Femur (tissue), 1 donor: ENCODE measurements around the gene ALLC.

Experiments used
- DNase-seq: peaks from one replicate; pipeline ENCODE4 v3.0.0-alpha.2; 2017

Gene ALLC

DNA sequence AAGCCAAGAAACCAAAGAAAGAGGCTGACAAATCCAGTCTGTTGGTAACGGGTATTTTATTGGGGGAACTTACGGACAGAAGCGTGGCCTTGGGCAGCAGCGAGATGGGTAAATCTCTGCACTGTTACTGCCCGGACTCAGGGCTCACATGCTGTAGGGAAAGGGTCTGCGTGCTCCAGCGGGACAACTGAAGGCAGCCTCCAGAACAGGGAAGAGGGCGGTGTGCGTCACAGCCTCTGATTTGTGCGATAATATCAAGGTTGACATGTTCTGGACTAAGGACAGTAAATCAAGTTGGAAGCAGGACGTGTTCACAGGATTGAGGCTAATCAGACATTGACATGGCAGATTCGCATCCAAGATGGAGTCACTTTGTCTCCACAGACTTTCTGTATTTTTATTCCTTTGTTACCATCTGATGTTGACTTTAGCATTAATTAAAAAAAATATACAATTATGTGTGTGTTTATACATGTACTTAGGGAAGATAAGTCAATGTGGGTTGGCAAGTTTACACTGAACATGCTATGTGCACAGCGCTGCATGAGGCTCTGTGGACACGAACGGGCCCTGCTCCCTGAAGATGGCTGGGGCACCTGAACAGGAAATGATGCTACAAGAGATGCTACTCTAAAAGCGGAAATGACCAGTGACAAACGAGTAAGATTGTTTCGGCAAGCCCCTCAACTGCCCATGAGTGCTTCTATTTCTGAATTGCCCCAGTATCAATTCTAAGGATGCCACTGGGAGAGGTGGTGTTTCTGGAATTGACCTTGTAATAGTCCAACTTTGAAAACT, 22.7 kb downstream of the ALLC start:
- no peak for DNase-seq

DNA sequence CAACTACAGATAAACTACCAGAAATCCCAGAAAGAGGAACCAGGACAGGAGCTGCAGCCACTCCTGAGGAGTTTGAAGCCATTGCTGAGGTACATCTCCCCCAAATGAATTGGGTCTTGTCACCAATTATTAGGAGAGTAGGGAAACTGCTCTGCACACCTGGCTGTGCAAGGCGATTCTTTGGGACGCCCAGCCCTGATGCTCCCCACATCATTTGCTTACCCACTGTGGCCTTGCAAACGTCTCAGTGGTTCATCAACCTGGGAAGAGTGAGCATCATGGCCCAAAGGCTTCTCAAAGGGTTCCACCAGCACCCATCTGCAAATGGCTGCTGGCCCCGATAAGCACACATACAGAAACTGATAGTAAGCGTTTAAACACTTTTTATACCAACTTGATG, 23.6 kb downstream of the ALLC start:
- no peak for DNase-seq

DNA sequence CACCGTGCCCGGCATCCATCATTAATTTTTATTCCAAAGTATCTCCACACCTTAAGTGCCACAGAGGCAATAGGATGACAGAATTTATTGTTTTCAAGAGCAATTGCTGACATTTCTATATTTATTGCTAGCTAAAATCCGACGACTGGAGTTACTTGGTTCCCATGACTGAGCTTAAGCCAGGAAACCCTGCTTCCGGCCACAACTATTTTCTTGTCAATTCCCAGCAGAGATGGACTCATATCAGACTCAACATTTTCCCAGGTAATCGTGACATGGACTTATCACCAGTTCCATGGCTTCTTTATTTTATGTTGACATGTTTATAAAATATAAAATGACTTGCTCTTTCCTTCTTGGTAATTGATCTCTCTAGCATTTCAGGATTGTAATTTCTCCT, 24.8 kb downstream of the ALLC start:
- no peak for DNase-seq

DNA sequence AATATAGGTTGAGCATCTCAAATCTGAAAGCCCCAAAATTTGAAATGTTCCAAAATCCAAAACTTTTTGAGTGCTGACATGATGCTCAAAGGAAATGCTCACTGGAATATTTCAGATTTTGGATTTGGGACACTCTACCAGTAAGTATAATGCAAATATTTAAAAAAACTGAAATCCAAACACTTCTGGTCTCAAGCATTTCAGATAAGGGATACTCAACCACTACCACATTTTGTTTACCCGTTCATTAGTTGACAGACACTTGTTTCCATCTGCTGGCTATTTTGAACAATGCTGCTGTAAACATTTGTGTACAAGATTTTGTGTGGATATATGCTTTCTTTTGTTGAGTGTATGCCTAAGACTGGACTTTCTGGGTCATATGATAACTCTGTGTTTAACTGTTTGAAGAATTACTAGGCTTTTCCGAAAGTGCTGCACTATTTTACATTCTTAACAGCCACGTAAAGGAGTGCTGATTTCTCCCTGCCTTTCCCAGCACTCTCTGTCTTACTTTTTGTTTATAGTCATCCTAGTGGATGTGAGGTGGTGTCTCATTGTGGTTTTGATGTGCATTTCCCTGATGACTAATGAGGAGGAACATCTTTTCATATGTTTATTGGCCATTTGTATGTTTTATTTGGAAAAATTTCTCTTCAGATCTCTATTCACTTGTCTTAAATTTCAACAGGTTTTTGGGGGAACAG, 25.9 kb downstream of the ALLC start:
- no peak for DNase-seq

DNA sequence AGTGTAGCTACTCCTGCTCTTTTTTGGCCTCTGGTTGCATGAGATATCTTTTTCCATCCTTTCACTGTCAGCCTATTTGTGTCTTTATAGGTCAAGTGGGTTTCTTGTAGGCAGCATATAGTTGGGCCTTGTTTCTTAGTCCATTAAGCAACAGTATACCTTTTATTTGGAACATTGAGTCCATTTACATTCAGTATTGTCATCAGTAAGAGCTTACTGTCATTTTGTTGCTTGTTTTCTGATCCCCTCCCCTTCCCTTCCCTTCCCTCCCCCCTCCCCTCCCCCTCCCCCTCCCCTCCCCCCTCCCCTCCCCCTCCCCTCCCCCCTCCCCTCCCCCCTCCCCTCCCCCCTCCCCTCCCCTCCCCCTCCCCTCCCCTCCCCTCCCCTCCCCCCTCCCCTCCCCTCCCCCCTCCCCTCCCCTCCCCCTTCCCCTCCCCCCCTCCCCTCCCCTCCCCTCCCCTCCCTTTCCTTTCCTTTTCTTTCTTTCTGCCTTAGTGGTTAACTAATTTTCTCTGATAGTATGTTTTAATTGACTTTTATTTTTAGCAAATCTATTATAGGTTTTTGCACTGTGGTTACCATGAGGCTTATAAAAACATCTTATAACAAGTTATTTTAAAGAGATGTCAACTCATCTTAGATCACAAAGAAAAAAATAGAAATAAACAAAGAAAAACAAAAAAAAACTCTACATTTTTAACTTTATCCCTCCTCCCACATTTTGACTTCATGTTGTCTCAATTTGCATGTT, 32.2 kb downstream of the ALLC start:
- no peak for DNase-seq

DNA sequence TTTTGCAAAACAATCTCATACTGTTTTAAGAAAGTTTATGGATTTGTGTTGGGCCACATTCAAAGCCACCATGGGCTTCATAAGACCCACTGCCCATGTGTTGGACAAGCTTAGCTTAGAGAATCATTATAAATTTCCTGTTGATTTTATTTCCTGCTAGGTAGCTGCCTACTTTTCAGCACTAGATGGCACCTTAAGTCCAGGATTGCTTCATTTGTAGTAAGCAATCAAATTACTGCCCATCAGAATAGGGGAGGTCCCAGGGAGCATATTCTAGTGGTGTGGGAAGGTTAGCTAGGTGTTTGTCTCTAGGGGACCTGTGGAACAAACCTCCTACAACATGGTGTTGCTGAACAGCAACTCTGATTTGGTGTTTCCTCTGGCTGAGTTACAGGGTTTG, 34.4 kb downstream of the ALLC start:
- DNase-seq: no peak

DNA sequence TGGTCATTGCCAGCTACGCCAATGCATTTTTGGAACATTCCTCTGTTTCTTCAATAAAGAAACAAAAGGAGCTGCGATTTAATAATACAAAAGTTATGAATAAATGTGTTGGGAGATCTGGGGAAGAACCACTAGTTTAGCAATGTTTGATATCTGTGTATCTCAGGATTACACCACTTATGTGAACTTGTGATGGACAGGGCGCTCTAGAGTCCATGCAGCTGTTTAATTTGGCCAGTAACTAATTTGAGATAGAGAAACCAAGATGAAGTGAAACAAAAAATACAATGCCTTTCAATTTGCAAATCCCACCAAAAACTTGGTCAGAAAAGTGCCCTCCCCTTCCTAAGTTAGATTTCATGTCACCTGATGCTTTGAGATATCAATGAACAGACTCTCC, 38.5 kb downstream of the ALLC start:
- DNase-seq: no peak

DNA sequence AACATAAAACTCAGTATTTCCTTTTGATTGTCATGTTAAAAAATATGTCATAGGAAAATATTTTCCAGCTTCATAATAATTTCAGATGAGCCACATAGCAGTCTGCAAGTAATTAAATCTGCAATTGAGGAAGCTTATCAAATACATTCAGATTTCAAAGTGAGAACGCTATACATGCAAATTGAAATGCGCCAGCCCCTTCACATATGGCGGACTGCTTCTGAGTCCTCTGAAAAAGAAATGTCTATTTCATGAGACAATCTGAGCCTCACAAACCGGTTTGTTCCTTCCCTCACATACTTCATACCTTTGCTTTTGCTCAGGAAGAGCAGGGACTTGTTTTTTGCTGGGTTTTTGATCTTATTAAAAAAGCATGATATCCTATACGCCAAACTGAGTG, 43.1 kb downstream of the ALLC start:
- DNase-seq: no peak

DNA sequence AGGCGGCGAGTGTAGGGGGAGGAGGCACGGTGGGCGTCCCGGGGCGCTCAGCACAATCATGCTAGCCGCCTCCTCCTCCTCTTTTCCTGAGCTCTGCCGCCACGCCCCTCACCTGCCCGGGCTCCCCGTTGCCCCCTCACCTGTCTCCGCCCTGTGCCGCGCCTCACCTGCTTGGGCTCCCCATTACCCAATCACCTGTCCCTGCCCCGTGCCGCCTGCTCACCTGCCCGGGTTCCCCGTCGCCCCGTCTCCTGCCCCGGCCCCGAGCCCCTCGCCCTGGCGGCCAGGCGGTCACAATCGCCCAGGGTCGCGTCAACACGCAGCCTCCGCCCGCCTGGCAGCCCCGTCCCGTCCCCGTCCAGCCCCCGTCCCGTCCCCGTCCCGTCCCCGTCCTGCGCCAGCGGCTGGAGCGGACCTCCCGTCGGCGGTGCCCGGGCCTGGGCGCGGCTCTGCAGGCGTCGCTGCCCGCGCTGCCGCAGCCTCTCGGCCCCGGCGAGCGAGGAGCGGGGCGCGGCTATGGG, 45.3 kb downstream of the ALLC start, which contains the start of gene DCDC2C:
Gene DCDC2C, plus strand, starts transcription at position 340 of the 521 bp plus-strand sequence. Its CDS starts 177 bp downstream, at position 517.
- no peak for DNase-seq

DNA sequence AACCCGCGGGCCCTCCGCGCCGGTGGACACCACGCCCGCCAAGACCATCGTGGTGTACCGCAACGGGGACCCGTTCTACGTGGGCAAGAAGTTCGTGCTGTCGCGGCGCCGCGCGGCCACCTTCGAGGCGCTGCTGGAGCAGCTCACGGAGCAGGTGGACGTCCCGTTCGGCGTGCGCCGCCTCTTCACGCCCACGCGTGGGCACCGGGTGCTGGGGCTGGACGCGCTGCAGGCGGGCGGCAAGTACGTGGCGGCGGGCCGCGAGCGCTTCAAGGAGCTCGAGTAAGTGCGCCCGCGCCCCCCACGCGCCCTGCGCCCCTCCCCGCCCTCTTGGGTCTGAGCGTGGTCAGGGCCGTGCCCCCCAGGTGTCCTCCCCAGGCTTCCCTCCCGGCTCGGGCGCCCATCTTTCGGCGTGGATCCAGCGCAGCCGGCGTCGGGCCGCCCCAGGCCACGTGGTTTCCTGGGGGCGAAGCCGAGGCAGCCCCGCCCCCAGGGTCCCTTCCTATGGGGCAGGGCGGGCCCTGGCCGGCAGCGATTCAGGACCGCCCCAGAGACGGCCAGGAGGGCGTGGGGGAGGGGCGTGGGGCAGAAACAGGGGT, 45.9 kb downstream of the ALLC start:
- DNase-seq: no peak

DNA sequence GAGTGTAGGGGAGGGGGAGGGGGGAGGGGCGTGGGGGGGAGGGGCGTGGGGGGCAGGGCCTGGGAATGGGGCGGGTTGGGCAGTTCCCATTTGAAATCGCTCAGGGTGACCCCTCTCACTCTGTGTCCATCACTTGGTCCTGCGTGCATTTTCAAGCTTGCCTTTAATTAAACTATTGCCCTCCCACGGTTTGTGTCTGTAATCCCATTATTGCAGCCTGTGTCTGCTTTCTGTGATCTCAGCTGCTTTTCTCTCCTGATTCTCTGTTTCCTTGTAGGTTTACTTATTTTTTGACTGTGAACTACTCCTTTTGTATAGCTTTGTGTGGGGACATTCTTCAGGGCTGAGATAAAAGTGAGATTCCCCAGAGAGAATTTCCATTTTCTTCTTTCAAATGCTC, 46.7 kb downstream of the ALLC start:
- no peak for DNase-seq

DNA sequence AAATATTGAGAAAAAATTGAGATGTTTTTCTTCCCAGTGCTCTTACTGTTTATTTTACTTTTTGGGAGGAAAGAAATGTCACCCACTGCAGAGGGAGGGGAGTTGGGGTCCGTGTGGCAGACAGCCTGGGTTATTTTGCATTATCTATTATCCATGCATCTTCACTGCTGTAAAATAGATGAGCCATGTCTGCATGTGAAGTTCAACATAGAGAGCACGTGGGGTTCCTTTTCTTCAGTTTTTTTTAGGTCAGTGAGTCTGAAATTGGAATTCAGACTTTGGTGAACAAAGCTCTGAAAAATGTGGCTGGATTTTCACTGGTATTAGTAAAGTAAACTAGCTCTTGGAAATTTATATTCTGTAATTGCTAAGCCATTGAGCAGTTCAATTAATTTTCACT, 47.8 kb downstream of the ALLC start:
- DNase-seq: no peak

DNA sequence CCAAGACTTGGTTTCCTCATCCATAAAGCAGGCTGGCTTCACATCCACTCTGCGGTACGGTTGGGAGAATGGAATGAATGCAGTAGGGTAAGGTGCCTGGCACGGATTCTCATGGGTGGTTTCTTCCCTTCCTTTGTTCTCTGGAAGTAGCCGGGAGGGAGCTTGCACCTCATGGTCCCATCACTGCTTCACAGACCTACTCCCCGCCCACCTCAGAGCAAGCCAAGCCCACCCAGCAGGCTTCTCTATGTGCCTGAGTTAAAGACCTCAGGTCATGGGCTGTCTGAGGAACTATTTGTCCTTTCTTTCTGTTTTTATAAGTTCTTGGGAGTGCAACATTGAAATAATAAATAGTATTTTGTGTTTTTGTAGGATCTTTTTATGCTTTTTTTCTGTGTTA, 48.9 kb downstream of the ALLC start:
- no peak for DNase-seq

DNA sequence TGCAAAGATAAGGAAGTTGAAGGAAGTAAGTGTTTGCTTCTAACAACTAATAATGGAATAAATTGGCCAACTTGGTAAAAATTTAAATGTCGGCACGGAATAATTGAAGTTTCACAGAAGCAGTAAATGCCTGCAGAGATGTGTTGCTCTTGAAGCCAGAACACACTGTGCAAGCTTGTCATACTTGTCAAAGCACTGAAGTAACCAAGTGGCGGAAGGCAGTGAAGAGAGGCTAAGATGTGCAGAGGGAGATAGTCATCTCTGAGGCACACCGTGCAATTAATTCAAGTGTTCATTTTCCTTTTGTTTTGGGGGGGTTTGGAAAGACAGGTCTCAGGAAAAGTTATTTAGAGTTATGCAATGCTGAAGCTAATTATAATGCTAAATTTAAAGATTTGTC, 50.6 kb downstream of the ALLC start:
- no peak for DNase-seq

DNA sequence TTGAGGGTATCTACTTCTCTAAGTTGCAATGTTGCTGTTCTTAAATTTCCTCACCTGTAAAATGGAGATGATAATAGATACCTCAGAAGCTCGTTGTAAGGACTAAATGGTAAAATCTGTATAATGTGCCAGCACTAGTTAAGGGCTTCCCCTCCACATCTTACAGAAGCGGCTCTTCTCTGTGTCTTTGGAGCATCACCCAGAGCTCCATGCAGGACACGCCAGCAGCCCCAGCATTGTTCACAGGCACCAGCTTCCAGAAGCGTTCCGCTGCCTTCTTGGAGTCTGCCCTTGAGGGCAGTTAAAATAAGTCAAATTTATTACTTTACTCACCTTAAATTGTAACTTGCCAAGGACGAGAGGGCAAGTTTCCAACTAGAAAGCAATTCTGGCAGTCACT, 51.2 kb downstream of the ALLC start:
- no peak for DNase-seq

DNA sequence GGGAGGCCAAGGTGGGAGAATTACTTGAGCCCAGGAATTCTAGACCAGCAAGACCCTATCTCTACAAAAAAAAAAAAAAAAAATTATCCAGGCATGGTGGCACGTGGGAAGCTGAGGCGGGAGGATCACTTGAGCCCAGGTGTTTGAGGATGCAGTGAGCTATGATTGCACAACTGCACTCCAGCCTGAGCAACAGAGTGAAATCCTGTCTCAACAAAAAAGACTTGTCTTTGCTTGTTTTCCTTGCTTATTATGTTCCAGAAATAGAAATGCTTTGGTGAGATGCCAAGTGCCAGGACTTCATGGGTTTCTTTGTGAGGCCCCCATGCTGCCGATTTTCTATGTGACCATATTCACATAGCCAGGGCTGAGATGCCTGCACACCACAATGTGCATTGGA, 54.4 kb downstream of the ALLC start:
- no peak for DNase-seq

DNA sequence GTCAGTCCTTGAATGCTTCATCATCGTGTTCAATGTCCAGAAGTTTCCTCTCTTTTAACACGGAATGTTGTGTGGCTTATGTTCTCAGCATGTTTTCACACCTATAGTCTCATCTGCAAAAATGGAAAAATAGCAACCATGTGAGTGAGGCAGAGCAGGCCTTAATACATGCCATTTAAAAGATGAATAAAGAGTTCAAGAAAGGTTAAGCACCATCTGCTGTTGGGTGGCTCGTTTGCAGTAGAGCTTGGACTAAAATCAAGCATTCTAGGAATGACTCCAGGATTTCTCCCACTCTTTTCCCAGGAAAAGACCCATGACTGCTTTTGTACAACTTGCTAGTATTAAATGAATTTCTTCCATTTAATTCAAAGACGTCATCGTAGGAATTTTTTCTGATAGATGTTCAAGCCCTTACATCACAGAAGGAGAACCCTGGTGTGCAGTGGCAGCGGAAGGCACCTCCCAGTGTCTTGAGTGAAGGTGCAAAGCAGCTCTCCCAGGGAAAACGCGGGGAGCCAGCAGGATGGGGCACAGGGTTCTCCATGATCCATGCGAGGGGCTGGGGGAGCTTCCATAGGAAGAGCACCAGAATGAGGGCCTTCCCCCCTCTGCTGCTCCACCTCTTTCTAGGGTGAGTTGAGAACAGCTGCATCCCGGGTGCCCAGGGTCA, 55.0 kb downstream of the ALLC start:
- DNase-seq: no peak

DNA sequence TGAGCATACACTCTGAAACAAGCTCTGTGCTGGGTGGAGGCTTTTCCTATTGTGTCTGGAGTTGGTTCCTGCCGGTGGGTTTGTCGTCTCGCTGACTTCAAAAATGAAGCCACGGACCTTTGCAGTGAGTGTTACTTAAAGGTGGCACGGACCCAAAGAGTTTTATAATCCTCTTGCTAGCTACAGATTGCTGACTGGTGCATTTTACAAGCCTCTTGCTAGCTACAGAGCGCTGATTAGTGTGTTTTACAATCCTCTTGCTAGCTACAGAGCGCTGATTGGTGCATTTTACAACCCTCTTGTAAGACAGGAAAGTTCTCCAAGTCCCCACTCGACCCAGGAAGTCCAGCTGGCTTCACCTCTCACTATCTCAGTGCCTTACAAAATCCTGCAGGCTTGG, 60.7 kb downstream of the ALLC start:
- no peak for DNase-seq

DNA sequence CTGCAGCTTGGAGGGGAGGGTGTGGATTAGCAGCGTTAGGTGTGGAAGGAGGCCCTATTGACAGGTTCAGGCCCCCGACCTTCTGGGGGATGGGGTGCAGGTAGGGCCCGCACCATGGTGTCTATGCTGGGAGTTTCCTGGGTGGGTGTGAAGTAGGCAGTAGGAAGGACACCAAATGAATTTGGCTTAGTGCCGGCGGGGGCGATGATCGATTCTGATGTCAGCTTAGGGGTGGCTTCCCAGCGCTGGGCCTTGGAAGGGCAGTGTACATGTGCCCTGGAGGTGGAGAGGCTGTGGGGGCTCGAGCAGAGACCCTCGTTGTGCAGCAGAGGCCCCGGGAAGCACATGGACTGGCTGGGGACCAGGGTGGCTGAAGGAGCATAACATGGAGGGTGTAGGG, 67.0 kb downstream of the ALLC start:
- DNase-seq: no peak

DNA sequence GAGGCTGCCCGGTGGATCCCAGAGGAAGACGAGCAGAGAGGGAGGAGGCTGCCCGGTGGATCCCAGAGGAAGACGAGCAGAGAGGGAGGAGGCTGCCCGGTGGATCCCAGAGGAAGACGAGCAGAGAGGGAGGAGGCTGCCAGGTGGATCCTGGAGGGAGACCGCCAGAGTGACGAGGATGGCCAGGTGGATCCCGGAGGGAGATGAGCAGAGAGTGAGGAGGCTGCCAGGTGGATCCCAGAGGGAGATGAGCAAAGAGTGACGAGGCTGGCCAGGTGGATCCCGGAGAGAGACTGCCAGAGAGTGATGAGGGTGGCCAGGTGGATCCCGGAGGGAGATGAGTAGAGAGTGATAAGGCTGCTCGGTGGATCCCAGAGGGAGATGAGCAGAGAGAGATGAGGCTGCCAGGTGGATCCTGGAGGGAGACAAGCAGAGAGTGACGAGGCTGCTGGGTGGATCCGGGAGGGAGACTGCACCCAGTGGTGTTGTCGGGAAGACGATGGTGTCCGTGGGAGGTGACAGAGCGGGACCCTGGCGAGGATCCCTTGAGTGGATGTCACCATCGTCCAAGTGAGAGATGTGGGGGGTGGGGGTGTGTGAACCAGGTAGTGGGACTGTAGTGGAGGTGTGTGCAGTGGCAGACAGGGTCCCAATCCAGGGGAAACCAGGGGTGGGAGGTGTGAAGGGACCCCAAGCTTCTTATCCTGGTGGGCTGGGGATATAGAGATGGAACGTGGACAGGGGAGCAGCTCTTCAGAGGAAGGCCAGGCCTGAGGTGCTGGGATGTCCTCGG, 67.7 kb downstream of the ALLC start:
- DNase-seq: peak; percentile 45

DNA sequence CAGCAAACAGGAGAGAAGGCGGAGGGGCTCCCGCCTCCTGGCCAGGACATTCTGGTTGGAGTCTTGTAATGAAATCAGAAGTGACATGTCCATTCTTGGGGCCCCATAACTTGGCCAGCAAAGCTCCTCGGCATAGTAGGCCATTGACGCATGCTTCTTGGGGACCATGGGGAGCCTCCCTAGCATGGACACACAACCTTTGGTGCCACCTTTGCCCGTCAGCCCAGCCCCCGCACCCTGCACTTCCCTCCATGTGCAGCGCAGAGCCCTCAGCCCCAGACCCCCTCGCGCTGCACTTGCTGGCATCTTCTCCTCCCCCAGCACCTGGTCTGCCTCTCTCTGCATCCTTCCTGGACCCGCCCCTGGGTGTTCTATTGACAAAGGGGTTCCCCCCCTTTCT, 68.5 kb downstream of the ALLC start:
- DNase-seq: no peak
